HG02870 (cell line): ENCODE results near the gene FCRLA.

Experiments used
- ATAC-seq: cut with Tn5 transposase; IDR thresholded peaks from one replicate; pipeline ENCODE4 v1.9.1; 2021; ENCODE audit warnings: mild to moderate bottlenecking, moderate library complexity; ENCODE audit not compliant: unreplicated experiment

Gene FCRLA

DNA sequence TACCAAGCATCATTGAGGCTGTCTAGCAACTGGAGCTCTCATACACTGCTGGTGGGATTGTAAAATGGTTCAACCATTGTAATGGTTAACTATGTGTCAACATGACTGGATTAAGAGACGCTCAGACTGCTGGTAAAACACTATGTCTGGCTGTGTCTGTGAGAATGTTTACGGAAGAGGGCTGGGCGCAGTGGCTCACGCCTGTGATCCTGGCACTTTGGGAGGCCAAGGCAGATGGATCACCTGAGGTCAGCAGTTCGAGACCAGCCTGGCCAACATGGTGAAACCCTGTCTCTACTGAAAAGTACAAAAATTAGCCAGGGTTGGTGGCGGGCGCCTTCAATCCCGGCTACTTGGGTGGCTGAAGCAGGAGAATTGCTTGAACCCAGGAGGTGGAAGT is 4.8 kb upstream of the FCRLA start:
- no peak for ATAC-seq

DNA sequence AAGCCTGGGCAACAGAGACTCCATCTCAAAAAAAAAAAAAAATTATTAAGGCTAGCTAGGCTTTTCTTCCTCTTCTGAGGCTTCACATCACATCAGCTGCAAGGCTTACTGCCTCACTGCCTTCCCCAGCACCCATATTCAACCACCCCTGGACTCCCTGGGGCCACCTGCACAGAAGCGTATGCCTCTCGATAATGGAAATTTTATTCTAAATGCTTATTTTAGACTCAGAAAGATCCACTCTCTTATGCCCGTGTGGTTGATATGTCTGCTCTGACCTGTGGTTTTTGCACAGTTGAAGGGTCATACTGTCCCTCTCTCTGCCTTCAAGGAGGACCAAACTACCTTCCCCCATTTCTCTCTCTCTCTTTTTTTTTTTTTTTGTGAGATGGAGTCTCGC is 1.5 kb upstream of the FCRLA start:
- no peak for ATAC-seq

DNA sequence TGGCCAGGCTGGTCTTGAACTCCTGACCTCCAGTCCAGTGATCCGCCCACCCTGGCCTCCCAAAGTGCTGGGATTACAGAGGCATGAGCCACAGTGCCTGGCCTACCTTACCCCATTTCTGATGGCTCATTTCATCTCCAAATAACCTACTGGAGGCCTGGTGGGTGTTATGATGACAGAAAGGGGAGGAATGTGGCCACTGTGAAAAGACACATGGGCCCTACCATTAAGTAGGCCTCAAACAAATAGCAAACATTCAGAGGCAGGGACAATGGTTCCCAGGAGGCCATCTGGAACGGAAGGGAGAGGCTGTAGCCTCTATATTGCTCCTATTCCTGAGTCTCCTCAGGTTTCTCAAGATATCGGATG is 932 bp upstream of the FCRLA start:
- ATAC-seq: no peak

DNA sequence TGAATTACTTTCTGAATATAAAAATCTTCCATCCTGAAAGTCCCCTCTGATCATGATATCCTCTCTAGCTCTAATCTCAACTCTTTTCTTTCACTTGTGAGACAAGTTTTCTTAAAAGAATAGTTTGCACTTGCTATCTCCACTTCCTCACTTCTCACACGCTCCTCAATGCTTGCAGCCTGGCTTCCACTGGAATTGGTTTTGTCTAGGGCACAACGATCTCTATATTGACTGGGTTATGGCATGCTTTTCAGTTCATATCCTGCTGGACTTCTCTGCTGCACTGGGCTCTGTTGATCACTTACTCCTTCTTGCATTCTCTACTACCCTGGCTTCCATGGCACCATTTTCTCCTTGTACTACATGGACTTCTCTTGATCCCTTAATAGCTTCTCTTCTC is 474 bp downstream of the FCRLA start:
- ATAC-seq: no peak

DNA sequence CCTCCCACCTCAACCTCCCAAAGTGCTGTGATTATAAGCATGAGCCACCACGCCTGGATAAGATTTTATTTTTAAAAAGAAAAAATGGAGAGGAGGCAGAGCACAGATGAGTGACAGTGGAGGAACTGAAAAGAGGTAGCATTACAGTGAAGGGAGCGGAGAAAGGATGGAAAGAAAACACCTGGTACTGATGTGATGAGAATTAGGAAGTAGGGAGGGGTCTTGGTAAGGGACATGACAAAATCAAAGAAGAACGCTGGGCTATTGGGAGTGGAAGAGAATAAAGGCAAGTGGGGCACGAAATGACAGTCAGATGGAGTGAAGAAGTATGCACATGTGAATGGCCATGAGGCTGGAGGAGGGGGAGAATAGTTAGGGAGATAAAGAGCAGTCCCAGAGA is 2.3 kb downstream of the FCRLA start:
- ATAC-seq: no peak

DNA sequence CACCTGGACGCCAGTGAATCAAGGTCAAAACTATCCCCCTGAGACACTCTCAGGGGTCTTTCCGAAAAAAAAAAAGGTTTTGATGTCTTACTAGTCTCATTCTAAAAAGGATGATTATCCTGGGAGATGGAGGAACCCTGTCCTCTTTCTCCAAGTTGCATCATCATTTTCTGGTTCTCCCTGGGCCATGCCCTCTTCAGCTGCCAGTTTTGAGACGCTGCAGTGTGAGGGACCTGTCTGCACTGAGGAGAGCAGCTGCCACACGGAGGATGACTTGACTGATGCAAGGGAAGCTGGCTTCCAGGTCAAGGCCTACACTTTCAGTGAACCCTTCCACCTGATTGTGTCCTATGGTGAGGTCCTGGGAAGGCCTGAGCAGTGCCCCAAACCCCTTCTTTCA is 3.5 kb downstream of the FCRLA start:
- ATAC-seq: no peak

DNA sequence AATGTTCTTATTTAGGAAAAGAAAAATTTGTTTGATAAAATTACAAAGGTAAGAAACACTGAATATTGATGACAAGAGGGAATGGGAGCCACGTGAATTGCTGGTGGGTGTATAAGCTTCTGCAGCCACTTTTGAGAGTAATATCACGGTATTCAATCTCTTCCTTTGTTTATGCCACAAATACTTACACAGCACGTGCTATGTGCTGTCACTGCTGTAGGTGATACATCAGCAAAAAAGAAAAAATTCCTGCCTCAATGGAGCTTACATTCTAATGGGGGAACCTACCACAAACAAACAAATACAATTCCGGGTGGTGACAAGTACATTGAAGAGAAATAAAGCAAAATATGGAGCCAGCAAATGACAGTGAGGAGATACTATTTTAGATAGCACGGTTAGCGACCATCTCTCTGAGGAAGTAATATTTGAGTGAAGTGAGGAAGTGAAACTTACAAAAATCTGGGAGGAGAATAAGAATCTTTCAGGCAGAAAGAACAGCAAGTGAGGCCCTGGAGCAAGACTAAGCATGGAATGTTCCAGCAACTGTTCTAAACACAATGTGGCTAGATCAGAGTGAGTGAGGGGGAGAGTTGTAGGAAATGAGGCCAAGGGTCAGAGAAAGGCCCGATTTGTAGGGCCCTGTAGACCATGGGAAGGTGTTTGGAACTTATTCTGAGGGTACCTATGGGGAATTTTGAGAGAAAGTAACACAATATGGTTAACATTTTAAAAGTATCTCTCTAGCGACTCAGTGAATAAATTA is 11.7 kb downstream of the FCRLA start:
- ATAC-seq: peak; percentile 44

DNA sequence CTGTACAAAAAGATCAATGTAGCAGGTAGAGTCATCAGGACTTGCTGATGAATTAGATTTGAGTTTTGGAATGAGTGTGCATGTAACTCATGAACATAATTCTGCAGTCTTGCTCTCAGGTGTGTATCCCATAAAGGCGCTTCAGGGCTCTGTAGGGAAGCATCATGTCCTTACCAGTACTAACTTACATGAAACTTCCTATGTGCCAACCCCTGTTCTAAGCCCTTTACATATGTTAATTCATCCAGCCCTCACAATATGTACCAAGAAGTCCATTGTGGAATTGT is 12.2 kb downstream of the FCRLA start:
- peak; percentile 56 for ATAC-seq

DNA sequence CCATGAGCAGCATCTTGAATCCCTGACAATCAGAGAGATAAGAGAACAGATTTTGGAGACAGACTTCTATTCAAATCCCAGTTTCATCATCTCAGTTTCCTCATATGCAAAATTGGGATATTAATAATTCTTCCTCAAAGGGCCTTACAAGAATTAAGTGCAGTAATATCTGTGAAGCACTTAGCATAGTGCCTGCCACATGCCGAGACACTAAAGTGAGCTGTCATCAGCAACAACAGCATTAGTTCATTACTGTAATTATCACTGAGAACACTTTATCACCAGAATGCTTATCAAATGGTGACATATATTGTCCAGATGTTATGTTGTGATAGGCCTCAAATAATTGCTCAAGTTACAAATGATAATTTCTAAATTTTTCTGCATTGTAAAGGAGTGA is 13.4 kb downstream of the FCRLA start:
- ATAC-seq: no peak

DNA sequence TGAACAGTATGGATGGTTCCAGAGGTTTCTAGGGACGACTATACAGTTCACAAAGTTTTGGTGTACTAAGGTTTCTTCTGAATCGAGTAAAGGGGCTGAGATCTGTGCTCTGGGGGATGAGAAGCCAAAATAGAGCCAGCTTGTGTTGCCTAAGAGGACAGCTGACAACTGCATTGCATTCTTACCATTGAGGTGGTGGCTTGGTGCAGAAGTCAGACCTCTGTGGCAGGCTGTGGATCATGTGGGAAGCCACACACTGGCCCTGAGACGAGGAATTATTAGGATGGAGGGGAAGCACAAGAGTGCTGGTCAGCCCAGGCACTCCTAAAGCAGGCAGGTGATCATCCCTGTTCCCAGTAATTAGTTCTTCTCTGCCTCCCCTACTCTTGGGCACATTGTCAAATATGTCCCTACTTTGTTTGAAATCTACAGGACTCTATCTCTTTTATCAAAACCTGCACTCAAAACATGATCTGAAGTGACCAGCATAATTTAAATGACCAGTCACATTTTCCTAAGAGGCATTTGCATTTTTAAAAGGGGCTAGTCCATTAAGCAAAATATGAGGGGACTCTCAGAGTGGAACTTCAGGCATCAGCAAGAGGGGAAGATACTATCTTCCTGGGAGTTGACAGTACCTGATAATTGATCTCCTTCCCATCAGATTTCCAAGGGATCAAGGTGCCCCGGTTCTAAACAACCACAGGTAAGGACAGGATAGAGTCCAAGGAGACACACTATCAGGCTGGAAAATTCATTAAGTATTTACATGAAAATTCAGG is 14.1 kb downstream of the FCRLA start, which contains the start of gene FCRLB:
Gene FCRLB, plus strand, starts transcription at position 589 of the 782 bp plus-strand sequence. CDS start 1,129 bp downstream, outside the sequence.
- ATAC-seq: no peak

DNA sequence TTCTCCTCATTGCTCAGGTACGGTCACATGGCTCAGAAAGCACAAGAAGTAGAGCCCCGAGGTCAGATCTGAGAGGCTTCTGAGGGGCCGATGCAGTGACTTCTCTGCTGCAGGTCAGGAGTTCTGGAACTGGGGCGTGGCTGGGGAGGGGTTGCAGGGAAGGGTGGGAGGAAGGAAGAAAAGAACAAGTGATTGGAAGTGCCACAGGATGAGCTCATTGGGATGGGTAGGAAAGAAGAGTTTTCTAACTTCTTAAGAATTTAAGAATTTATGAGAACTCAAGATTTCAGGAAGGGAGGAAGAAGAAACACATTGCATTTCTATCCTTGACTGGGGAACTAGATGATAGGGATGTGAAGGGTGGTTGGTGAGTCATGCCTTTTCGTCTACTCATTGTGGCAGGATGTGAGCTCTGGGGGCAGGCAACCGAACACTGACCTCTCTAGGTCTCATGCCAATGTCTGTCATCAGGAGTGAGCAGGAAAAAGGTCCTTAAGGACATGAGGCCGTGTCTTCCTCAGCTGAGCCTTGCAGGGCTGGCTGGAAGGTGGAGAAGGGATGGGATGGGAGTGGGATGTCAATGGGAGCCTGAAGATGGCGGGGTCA is 14.8 kb downstream of the FCRLA start:
- ATAC-seq: no peak

DNA sequence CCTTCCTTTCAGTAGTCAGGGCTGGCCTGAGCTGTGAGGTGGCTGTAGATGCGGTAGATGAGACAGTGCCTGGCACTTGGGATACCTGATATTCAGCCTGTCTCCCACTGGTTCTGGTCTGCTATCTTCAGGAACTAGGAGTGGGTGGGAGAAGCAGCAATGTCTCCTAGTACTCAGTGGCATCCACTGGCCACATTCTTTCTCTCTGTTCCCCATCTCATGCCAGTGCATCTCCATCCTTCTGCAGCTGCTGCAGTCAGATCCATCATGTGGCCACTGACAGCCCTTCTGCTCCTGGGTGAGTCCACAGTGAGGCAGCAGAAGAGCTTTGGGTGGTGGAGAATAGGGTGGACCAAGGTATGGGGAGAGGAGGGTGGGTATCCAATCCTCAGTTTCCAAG is 15.4 kb downstream of the FCRLA start:
- no peak for ATAC-seq

DNA sequence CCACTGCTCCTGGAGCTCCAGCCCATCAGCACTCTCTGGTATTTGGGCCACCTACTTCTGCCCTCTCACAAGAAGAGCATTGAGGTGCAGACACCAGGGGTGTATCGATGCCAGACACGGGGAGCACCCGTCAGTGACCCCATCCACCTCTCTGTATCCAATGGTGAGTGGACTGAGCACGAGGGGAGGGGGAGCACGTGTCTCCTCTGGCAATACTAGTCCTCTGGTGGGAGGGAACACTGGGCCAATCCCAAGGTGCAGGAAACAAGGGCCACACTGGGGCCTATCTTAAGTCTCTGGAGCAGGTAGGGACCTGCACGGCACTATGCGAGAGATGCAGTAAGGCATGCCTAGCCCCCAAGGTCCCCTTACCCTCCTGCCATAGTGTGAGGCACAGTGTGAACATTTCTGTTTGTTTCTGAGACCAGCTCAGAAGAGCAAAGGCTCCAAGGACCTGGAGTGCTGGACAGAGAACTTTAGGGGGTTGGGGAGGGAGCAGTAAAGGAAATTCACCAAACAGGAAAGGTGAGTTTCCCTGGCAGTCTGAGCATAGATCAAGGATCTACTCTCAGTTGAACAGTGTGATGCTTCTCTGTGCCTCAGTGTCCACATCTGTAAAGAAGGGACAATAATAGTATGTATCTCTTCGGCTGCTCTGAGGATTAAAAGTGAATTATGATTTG is 16.6 kb downstream of the FCRLA start:
- no peak for ATAC-seq

DNA sequence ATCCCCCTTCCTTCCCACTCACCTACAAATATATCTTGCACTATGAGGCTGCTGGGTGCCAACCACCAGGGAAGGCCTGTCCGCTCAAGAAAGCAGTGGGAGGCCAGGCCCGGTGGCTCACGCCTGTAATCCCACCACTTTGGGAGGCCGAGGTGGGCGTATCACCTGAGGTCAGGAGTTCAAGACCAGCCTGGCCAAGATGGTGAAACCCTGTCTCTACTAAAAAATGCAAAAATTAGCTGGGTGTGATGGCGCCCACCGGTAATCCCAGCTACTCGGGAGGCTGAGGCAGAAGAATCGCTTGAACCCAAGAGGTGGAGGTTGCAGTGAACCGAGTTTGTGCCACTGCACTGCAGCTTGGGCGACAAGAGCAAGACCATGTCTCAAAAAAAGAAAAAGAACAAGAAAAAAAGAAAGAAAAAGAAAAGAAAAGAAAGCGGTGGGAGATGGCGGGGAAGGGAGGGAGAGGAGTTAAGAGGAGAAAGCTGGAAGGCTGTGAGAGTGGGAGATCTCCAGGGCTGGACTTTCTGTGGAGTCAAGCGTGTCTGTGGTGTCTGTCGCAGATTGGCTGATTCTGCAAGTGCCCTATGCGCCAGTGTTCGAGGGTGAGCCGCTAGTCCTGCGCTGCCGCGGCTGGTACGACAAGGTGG is 18.4 kb downstream of the FCRLA start:
- ATAC-seq: peak; percentile 7

DNA sequence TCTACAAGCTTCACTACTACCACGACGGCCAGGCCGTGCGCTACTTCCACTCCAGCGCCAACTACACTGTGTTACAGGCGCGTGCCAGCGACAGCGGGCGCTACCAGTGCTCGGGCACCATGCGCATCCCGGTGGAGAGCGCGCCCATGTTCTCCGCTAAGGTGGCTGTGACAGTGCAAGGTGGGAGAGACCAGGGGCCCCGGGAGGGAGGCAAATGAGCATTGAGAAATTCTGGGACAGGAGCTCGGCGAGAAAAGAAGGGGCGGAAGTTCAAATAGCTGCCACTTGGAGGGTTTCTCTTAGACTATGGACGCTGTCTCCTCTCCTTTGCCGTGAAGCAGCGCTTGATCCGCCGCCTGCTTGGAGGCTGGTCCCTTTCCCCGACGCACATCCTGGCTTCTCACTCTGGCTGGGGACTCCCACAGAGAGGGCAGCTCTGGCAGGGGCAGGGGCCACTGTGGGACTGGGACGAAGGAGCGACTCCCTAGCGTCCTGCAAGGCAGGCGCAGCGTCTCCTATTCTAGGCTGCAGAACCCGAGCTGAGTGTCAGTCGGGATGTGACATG is 19.0 kb downstream of the FCRLA start:
- ATAC-seq: peak; percentile 15

DNA sequence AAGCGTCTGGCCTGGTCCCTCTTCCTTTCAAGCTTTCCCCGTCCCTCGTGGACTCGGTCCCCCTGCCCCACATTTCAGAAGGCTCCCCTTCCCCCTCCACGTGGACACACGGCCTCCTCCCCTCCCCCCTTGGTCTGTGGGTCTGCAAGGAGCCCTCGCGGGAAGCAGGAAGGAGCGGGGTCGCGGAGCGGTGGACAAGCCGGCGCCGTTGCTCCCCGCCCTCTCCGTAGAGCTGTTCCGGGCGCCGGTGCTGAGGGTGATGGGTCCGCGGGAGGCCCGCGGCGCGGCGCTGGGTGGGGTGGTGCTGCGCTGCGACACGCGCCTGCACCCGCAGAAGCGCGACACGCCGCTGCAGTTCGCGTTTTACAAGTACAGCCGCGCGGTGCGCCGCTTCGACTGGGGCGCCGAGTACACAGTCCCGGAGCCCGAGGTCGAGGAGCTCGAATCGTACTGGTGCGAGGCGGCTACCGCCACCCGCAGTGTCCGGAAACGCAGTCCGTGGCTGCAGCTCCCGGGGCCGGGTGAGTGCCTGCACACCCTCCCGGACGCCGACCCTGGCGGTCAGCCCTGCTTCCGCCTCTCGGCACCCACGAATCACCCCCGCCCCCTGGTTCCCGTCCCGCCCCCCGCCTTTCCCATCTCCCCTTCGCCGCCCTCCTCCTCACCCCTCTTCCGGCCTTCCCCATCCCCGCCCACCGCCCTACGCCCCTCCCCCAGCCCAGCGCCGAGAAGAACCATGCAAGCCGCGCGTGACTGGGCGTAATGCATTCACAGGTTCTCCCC is 19.6 kb downstream of the FCRLA start:
- peak; percentile 43 for ATAC-seq

DNA sequence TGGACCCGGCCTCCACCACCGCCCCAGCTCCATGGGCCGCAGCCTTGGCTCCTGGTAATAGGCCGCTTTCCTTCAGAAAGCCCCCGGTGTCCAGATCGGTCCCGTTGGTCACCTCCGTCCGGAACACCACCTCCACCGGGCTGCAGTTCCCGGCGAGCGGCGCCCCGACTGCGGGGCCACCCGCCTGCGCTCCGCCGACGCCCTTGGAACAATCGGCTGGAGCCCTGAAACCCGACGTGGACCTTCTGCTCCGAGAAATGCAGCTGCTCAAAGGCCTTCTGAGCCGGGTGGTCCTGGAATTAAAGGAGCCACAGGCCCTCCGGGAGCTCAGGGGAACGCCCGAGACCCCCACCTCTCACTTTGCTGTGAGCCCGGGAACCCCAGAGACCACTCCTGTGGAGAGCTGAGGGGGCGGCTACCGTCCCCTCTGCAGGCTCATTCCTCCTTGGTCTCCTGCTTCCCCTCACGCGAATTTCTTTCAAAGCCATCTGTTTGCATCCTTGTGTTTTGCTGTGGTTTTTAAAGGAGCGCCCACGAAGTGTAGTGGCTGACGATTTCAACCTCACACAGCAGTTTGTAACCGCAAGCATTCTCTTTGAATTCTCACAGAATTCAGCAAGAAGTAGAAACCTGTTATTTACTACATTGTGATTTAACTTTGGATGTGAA is 20.4 kb downstream of the FCRLA start:
- peak; percentile 3 for ATAC-seq

DNA sequence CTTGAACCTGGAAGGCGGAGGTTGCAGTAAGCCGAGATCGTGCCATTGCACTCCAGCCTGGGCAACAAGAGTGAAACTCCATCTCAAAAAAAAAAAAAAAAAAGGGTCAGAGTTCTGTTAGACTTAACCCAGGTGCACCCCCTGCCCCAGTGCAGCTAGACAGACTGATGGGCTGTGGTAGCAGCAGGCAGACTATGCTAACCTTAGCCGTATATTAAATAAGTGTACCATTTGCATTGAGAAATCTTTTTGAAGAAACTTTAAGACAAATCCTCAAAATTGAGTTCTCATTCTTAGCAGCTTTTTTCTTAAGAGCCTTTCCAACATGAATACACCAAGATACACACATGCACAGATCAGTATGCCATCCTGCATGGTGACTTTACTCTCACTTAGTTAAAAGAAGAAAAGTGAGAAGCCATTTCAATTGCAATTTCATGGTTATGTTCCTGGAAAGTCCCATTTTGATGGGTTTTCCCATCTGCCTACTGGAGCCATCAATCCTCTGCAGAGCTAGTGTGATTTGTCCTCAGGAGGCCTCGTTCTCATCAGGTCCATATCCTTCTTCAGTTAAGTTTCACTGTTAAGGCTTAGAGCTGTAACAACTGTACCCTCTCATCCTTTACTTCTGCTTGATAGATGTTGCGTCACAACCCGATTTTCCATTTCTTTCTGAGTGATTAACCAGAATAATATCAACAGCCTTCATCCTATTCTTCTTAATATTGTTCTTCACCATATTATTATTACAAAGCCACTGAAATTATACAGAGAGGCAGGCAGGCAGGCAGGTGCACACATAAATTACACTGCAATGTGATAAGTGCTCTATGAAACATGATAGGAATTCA is 21.6 kb downstream of the FCRLA start:
- no peak for ATAC-seq
